DMS79 (cell line): ENCODE measurements around the gene ZNF688.
A peak's percentile ranks its signal among the peaks of the same experiment; 100 is the strongest.
"Not testable (repeated sequence)": the region's sequence is repeated elsewhere in the genome, so short reads cannot be mapped to it uniquely, and the experiment has no call there.

Experiments
- DNase-seq: peaks from one replicate; lab custom pipeline; 2025; lab: John Stamatoyannopoulos, UW

Gene ZNF688

GRCh38 chr16:30533748-30534367 is 37.7 kb downstream of the ZNF688 start:
- DNase-seq, result no peak

- DNase-seq, result no peak
Measured at GRCh38 chr16:30533146-30533522, 38.4 kb downstream of the ZNF688 start.

- no peak for DNase-seq
Measured at GRCh38 chr16:30532285-30533145, 39.0 kb downstream of the ZNF688 start.

GRCh38 chr16:30530163-30531037 is 41.1 kb downstream of the ZNF688 start:
- DNase-seq, result no peak

GRCh38 chr16:30528799-30529457 is 42.6 kb downstream of the ZNF688 start:
- DNase-seq, result no peak

GRCh38 chr16:30527635-30528178 is 43.8 kb downstream of the ZNF688 start:
- DNase-seq, result peak; percentile 44

GRCh38 chr16:30526823-30527634 is 44.5 kb downstream of the ZNF688 start:
- peak; percentile 99 for DNase-seq

GRCh38 chr16:30526137-30526822 is 45.2 kb downstream of the ZNF688 start, which contains the start of gene ZNF768:
ZNF768 (minus strand) TSS chr16:30526566; CDS start chr16:30526413, 153 bp downstream.
- DNase-seq, result no peak

- DNase-seq, result no peak
Measured at GRCh38 chr16:30525844-30526136, 45.7 kb downstream of the ZNF688 start.

GRCh38 chr16:30524575-30525568 is 46.6 kb downstream of the ZNF688 start:
- no peak for DNase-seq

- DNase-seq, result no peak
Measured at GRCh38 chr16:30523768-30524574, 47.5 kb downstream of the ZNF688 start.

- DNase-seq, result not testable (repeated sequence)
Measured at GRCh38 chr16:30522702-30523463, 48.6 kb downstream of the ZNF688 start.

- no peak for DNase-seq
Measured at GRCh38 chr16:30521873-30522641, 49.5 kb downstream of the ZNF688 start.

GRCh38 chr16:30521476-30521872 is 50.0 kb downstream of the ZNF688 start:
- no peak for DNase-seq
